HepG2 (cell line): Measurements from ENCODE around the gene SMTNL1. TPM values are rescaled to one million over a fixed set of nuclear protein-coding genes. Genes with fewer than 3 reads are reported as not detected.

Experiments used
- FOXK2 ChIP-seq: fragments of 450-650 bp; IDR thresholded peaks from 2 replicates; pipeline ENCODE4 v1.6.1; 2016
- HNF4A ChIP-seq: sonication (generic); formaldehyde crosslinking; IDR thresholded peaks from 2 replicates; pipeline ENCODE4 v1.4.0; 2020; ENCODE audit warnings: missing genetic modification reagents
- HOXD1 ChIP-seq: sonication (generic); formaldehyde crosslinking; IDR thresholded peaks from 2 replicates; pipeline ENCODE4 v1.5.0; 2020; ENCODE audit warnings: missing genetic modification reagents
- MTF2 ChIP-seq: sonication (generic); formaldehyde crosslinking; IDR thresholded peaks from 2 replicates; pipeline ENCODE4 v1.5.0; 2020; ENCODE audit warnings: missing genetic modification reagents, borderline replicate concordance
- NR2F1 ChIP-seq, 2 experiments: fragments of 450-650 bp in 1 of 2; formaldehyde crosslinking in 1 of 2; IDR thresholded peaks; 2 replicates each; pipeline versions ENCODE4 v1.5.0 to v1.6.1; 2016 to 2020; ENCODE audit warnings: mild to moderate bottlenecking in 1 of 2, missing compliant biosample characterization in 1 of 2, missing genetic modification reagents in 1 of 2, moderate library complexity in 1 of 2
- POLR2A ChIP-seq, 2 experiments: IDR thresholded peaks; 2 replicates each; pipeline ENCODE4 v1.6.1; 2011; ENCODE audit warnings: low read depth in 2 of 2, low read length in 2 of 2, mild to moderate bottlenecking in 1 of 2, moderate library complexity in 1 of 2; ENCODE audit not compliant: insufficient read depth in 1 of 2
- SOX13 ChIP-seq, 3 experiments: fragments of 450-650 bp in 1 of 3; sonication (generic) in 1 of 3; formaldehyde crosslinking in 1 of 3; IDR thresholded peaks in 2 of 3; conservative IDR thresholded peaks in 1 of 3; 2 replicates each; pipeline versions ENCODE4 v1.5.0 to v1.6.1; 2016 to 2020; ENCODE audit warnings: antibody characterized with exemption in 1 of 3, mild to moderate bottlenecking in 1 of 3, missing compliant biosample characterization in 1 of 3, missing genetic modification reagents in 1 of 3, moderate library complexity in 1 of 3
- TP53 ChIP-seq: sonication (generic); formaldehyde crosslinking; conservative IDR thresholded peaks from 2 replicates; pipeline ENCODE4 v1.4.0; 2020; ENCODE audit warnings: missing genetic modification reagents
- ZFP36 ChIP-seq: fragments of 150-350 bp; IDR thresholded peaks from 2 replicates; pipeline ENCODE4 v1.6.1; 2018; ENCODE audit warnings: borderline replicate concordance, low read length, low read depth; ENCODE audit not compliant: partially characterized antibody
- ZHX2 ChIP-seq, 2 experiments: sonication (generic) in 1 of 2; formaldehyde crosslinking in 1 of 2; IDR thresholded peaks; 2 replicates each; pipeline versions ENCODE4 v1.6.1 to v1.9.0; 2014 to 2022; ENCODE audit warnings: antibody characterized with exemption in 1 of 2, borderline replicate concordance in 1 of 2, inconsistent platforms in 1 of 2, low read depth in 1 of 2, missing genetic modification reagents in 1 of 2
- ZNF10 ChIP-seq: sonication (generic); formaldehyde crosslinking; IDR thresholded peaks from 2 replicates; pipeline ENCODE4 v1.4.0; 2020; ENCODE audit warnings: mild to moderate bottlenecking, low read depth, missing genetic modification reagents, borderline replicate concordance
- ZNF275 ChIP-seq: sonication (generic); formaldehyde crosslinking; IDR thresholded peaks from 2 replicates; pipeline ENCODE4 v1.8.0; 2022; ENCODE audit warnings: missing genetic modification reagents, mild to moderate bottlenecking, inconsistent platforms, borderline replicate concordance
- ZNF543 ChIP-seq: sonication (generic); formaldehyde crosslinking; IDR thresholded peaks from 2 replicates; pipeline ENCODE4 v1.4.0; 2020; ENCODE audit warnings: mild to moderate bottlenecking, missing genetic modification reagents
- ZNF639 ChIP-seq: conservative IDR thresholded peaks from 2 replicates; pipeline ENCODE4 v1.6.1; 2018; ENCODE audit warnings: missing genetic modification reagents
- ZNF776 ChIP-seq: sonication (generic); formaldehyde crosslinking; IDR thresholded peaks from 2 replicates; pipeline ENCODE4 v1.4.0; 2020; ENCODE audit warnings: mild to moderate bottlenecking, missing genetic modification reagents
- ZXDC ChIP-seq: sonication (generic); formaldehyde crosslinking; IDR thresholded peaks from 2 replicates; pipeline ENCODE4 v1.5.0; 2020; ENCODE audit warnings: mild to moderate bottlenecking, missing genetic modification reagents
- polyA plus RNA-seq, 8 experiments: library from polyadenylated mRNA; depleted of rRNA in 3 of 8; stranded (reverse) in 7 of 8; unstranded in 1 of 8; fragments of >200 nt; fragmentation: Illumina TruSeq in 4 of 8; extraction: Trizol in 4 of 8; gene quantifications; 2 replicates each; pipeline versions ENCODE4 v1.2.1 to v1.2.3, GENCODE V29; 2011 to 2016; ENCODE audit warnings: low read depth in 4 of 8, missing spikeins in 1 of 8, mixed read lengths in 1 of 8; ENCODE audit not compliant: insufficient read depth in 1 of 8
- total RNA-seq, 5 experiments: library from RNA; depleted of rRNA; stranded (reverse); fragments of >200 nt; fragmentation: Illumina TruSeq; extraction: Trizol; gene quantifications; 2 replicates each; pipeline ENCODE4 v1.2.3, GENCODE V29; 2016; ENCODE audit warnings: low read depth in 1 of 5

Gene SMTNL1
- total and polyA plus RNA-seq, 2 of the 13 experiments (the other 11 are each of a cell fraction or from before 2014, with no cell fraction given): 0.04 TPM; not detected in 1

GRCh38 chr11:57493507-57494503, 43.6 kb upstream of the SMTNL1 start (continued):
- TF ChIP-seq ZHX2 (IDR thresholded peaks at IDR 0.05; ENCODE audit: low read depth) (no peak), ZHX2 (CRISPR knock-in tag; IDR thresholded peaks at IDR 0.05; ENCODE audit: borderline replicate concordance) (no peak), TP53 (CRISPR knock-in tag) (no peak), POLR2A (IDR thresholded peaks at IDR 0.05; ENCODE audit: insufficient read depth in 1 of 2, low read depth in 2 of 2, low read length in 2 of 2) (no peak), SOX13 (IDR thresholded peaks at IDR 0.05) (no peak), SOX13 (CRISPR knock-in tag; conservative IDR thresholded peaks at IDR 0.05 in 1 of 2, IDR thresholded peaks at IDR 0.05 in 1 of 2) (peak in 1 of 2 experiments; percentile 44; a peak in 1 of 4 replicates), ZFP36 (no peak), ZNF275 (CRISPR knock-in tag) (no peak), ZNF639 (0 out of 2 replicates have a peak, but pooled peaks have one; percentile 19), HNF4A (CRISPR knock-in tag) (peak; percentile 71), FOXK2 (no peak), ZNF10 (no peak), ZNF543 (no peak), NR2F1 (CRISPR knock-in tag; IDR thresholded peaks at IDR 0.05) (no peak), HOXD1 (no peak; the same call in 1 of the 2 replicates), ZXDC (no peak), MTF2 (no peak), ZNF776 (CRISPR knock-in tag) (no peak)
